A549 (cell line): ENCODE results near the gene TMEM40. TPM values are rescaled to one million over a fixed set of nuclear protein-coding genes. Genes with fewer than 3 reads are reported as not detected.
A peak's percentile ranks its signal among the peaks of the same experiment; 100 is the strongest.

ENCODE experiments used
- ATAC-seq, 2 experiments: fragments of 200-7000 bp in 1 of 2; fragments of >200 bp in 1 of 2; cut with Nextera tagmentation in 1 of 2; cut with Tn5 transposase in 1 of 2; 3 replicates each; pipeline versions ENCODE4 v1.8.0 to v1.9.1; 2018 to 2020; ENCODE audit warnings: mild to moderate bottlenecking in 1 of 2, moderate library complexity in 1 of 2
- CTCF ChIA-PET: fragments of 300-600 bp; sonication (Branson Sonifier 250); formaldehyde crosslinking; extraction: SDS; loops from one replicate; lab custom pipeline; 2021; ENCODE audit warnings: antibody characterized with exemption, inconsistent platforms; lab: Yijun Ruan, JAX
- POLR2A ChIA-PET: fragments of 350-600 bp; formaldehyde crosslinking; extraction: SDS; loops from one replicate; lab custom pipeline; 2021; ENCODE audit warnings: antibody characterized with exemption, inconsistent platforms; lab: Yijun Ruan, JAX
- DNase-seq, 2 experiments: peaks; one replicate each; pipeline versions ENCODE4 v3.0.0 to v3.0.0-alpha.2; 2011 to 2016; ENCODE audit warnings: low read depth in 1 of 2, low spot score in 1 of 2
- FAIRE-seq: peaks from 2 replicates; lab custom pipeline; 2011; peaks lifted over from hg19 to GRCh38; lab: Jason Lieb, UNC
- H3K27ac ChIP-seq, 2 experiments: fragments of >200 bp; sonication (Bioruptor Twin); formaldehyde crosslinking; 3 replicates each; pipeline ENCODE4 v1.5.1; 2016 to 2017
- H3K4me1 ChIP-seq: fragments of >200 bp; sonication (Bioruptor Twin); formaldehyde crosslinking; 3 replicates; pipeline ENCODE4 v1.6.1; 2016
- H3K4me2 ChIP-seq: fragments of >200 bp; sonication (Bioruptor Twin); formaldehyde crosslinking; 3 replicates; pipeline ENCODE4 v1.6.1; 2016
- H3K4me3 ChIP-seq: fragments of >200 bp; sonication (Bioruptor Twin); formaldehyde crosslinking; 3 replicates; pipeline ENCODE4 v1.5.1; 2016
- H3K9me3 ChIP-seq: fragments of >200 bp; sonication (Bioruptor Twin); formaldehyde crosslinking; 3 replicates; pipeline ENCODE4 v1.6.1; 2016
- EHF ChIP-seq: fragments of 250-450 bp; sonication (Bioruptor Pico); IDR thresholded peaks from 2 replicates; pipeline ENCODE4 v1.5.0; 2020; ENCODE audit warnings: mild to moderate bottlenecking
- HES2 ChIP-seq: fragments of >200 bp; sonication (Bioruptor Twin); formaldehyde crosslinking; IDR thresholded peaks from 2 replicates; pipeline ENCODE4 v1.6.1; 2016
- HEYL ChIP-seq: fragments of 250-450 bp; sonication (Bioruptor Pico); IDR thresholded peaks from 2 replicates; pipeline ENCODE4 v1.8.0; 2021; ENCODE audit warnings: mild to moderate bottlenecking, moderate library complexity
- HOXA7 ChIP-seq: fragments of 250-450 bp; sonication (Bioruptor Pico); IDR thresholded peaks from 2 replicates; pipeline ENCODE4 v1.5.0; 2020; ENCODE audit warnings: mild to moderate bottlenecking, moderate library complexity
- HOXB13 ChIP-seq: fragments of 250-450 bp; sonication (Bioruptor Pico); IDR thresholded peaks from 2 replicates; pipeline ENCODE4 v1.5.0; 2020; ENCODE audit warnings: low read depth, mild to moderate bottlenecking, moderate library complexity
- HOXB5 ChIP-seq: fragments of 250-450 bp; sonication (Bioruptor Pico); IDR thresholded peaks from 2 replicates; pipeline ENCODE4 v1.5.0; 2020; ENCODE audit warnings: mild to moderate bottlenecking, moderate library complexity
- JUN ChIP-seq, 2 experiments: fragments of >200 bp; sonication (Bioruptor Twin); formaldehyde crosslinking; IDR thresholded peaks; 2 replicates in 1 of 2; 3 replicates in 1 of 2; pipeline ENCODE4 v1.6.1; 2016 to 2017
- JUNB ChIP-seq: fragments of >200 bp; sonication (Bioruptor Twin); formaldehyde crosslinking; IDR thresholded peaks from 2 replicates; pipeline ENCODE4 v1.6.1; 2016
- MAFK ChIP-seq: fragments of 450-650 bp; IDR thresholded peaks from 2 replicates; pipeline ENCODE4 v1.6.1; 2014; ENCODE audit not compliant: partially characterized antibody
- NPAS2 ChIP-seq: fragments of 250-450 bp; sonication (Bioruptor Pico); IDR thresholded peaks from 2 replicates; pipeline ENCODE4 v1.8.0; 2022; ENCODE audit warnings: mild to moderate bottlenecking, moderate library complexity, borderline replicate concordance
- NR3C1 ChIP-seq: fragments of >200 bp; sonication (Bioruptor Twin); formaldehyde crosslinking; IDR thresholded peaks from 3 replicates; pipeline ENCODE4 v1.6.1; 2017
- PBX3 ChIP-seq: IDR thresholded peaks from 2 replicates; pipeline ENCODE4 v1.6.1; 2012
- POLR2AphosphoS2 ChIP-seq: conservative IDR thresholded peaks from 2 replicates; pipeline ENCODE4 v1.6.1; 2012; ENCODE audit warnings: low read length, improper control_type of control experiment, inconsistent platforms
- RCOR1 ChIP-seq: fragments of 150-350 bp; IDR thresholded peaks from 2 replicates; pipeline ENCODE4 v1.6.1; 2014; ENCODE audit warnings: antibody characterized with exemption, low read length, low read depth
- SMC3 ChIP-seq: fragments of >200 bp; sonication (Bioruptor Twin); formaldehyde crosslinking; IDR thresholded peaks from 3 replicates; pipeline ENCODE4 v1.6.1; 2018; ENCODE audit warnings: inconsistent platforms
- WGBS: methylation state at CpG from one replicate; pipeline ENCODE4 v1.1.6; 2017; ENCODE audit errors: missing lambda C conversion rate; 5-methylcytosine and 5-hydroxymethylcytosine counted together
- polyA plus RNA-seq, 4 experiments: library from polyadenylated mRNA; depleted of rRNA in 3 of 4; stranded (reverse); fragments of >200 nt; fragmentation: RNase III in 1 of 4; extraction: RNeasy Plus Mini Kit Qiagen cat#74134 plus additional on column Dnase treatment in 1 of 4; gene quantifications; 2 replicates in 3 of 4; 3 replicates in 1 of 4; pipeline ENCODE4 v1.2.3, GENCODE V29; 2011 to 2017

The TMEM40 gene
- polyA plus RNA-seq, 2 of the 4 experiments (the other 2 are of a cell fraction), result 0.13 to 0.18 TPM

GRCh38 chr3:12737833-12738232 is 21.2 kb downstream of the TMEM40 start:
- FAIRE-seq, result no peak

GRCh38 chr3:12737319-12737718 is 21.7 kb downstream of the TMEM40 start:
- ATAC-seq, result no peak

More at GRCh38 chr3:12737833-12738232, 21.2 kb downstream of the TMEM40 start:
- TF ChIP-seq MAFK (no peak), HOXA7 (CRISPR knock-in tag) (no peak), PBX3 (no peak), HES2 (no peak), POLR2AphosphoS2 (no peak)
- H3K4me1 ChIP-seq, result no peaks in the 10 kb centered on the region
- no peak; a peak in 1 of 6 replicates for ATAC-seq
- no peak for DNase-seq
- WGBS, result 58% methylated on average over 6 of the region's 6 CpGs
- no peak overlapping the region for H3K4me3 ChIP-seq
- no peaks in the 10 kb centered on the region for H3K9me3 ChIP-seq
- ChIA-PET POLR2A (no interaction called here), CTCF (interaction anchor here (2.2 kb wide), 1 partner anchor 18 kb away, joined by 8 read pairs; no protein-coding TSS in a partner anchor)
- no peak overlapping the region for H3K4me2 ChIP-seq
- H3K27ac ChIP-seq, result no peak overlapping the region

GRCh38 chr3:12734960-12735359 is 24.1 kb downstream of the TMEM40 start:
- ChIA-PET CTCF (interaction anchor here (1.6 to 2.2 kb wide), 2 partner anchors 10 to 19 kb away, joined by 4 to 6 read pairs; no protein-coding TSS in a partner anchor), POLR2A (no interaction called here)
- FAIRE-seq (no peak), ATAC-seq (no peak), DNase-seq (no peak)
- TF ChIP-seq HEYL (CRISPR knock-in tag), result no peak
- TF ChIP-seq NPAS2 (CRISPR knock-in tag), result no peak
- TF ChIP-seq RCOR1, result no peak
- no peak for TF ChIP-seq JUN (IDR thresholded peaks at IDR 0.05)
- no peak for TF ChIP-seq HES2
- TF ChIP-seq JUNB, result no peak
- no peak for TF ChIP-seq HOXA7 (CRISPR knock-in tag)
- TF ChIP-seq NR3C1, result no peak
- no peak for TF ChIP-seq PBX3
- no peak for TF ChIP-seq HOXB5
- no peak overlapping the region for H3K27ac ChIP-seq
- no peak overlapping the region for H3K4me3 ChIP-seq
- H3K9me3 ChIP-seq, result no peaks in the 10 kb centered on the region
- no peak overlapping the region for H3K4me2 ChIP-seq
- H3K4me1 ChIP-seq, result no peaks in the 10 kb centered on the region
- 61% methylated on average over 4 of the region's 4 CpGs for WGBS

More at GRCh38 chr3:12737319-12737718, 21.7 kb downstream of the TMEM40 start:
- Histone ChIP-seq H3K4me3 (no peak overlapping the region), H3K4me1 (no peaks in the 10 kb centered on the region), H3K27ac (no peak overlapping the region), H3K4me2 (no peak overlapping the region), H3K9me3 (no peaks in the 10 kb centered on the region)
- ChIA-PET POLR2A (interaction anchor here (0.7 kb wide), 1 partner anchor 9 kb away, joined by 8 read pairs; no protein-coding TSS in a partner anchor), CTCF (interaction anchor here (2.2 kb wide), 1 partner anchor 17 kb away, joined by 8 read pairs; no protein-coding TSS in a partner anchor)
- FAIRE-seq, result no peak
- 54% methylated on average over 2 of the region's 2 CpGs for whole genome bisulfite sequencing
- TF ChIP-seq JUNB, result no peak
- no peak for TF ChIP-seq HOXB13 (CRISPR knock-in tag)
- no peak for TF ChIP-seq EHF (CRISPR knock-in tag)
- DNase-seq, result no peak

- TF ChIP-seq SMC3 (no peak), MAFK (peak; percentile 79)
- CTCF ChIA-PET, result interaction anchor here (0.6 to 2.2 kb wide), 2 partner anchors 8 to 184 kb away, joined by 3 to 6 read pairs; no protein-coding TSS in a partner anchor
- DNase-seq (no peak), ATAC-seq (no peak), FAIRE-seq (no peak)
- H3K9me3 ChIP-seq, result no peaks in the 10 kb centered on the region
- H3K27ac ChIP-seq, result no peak overlapping the region
- no peak overlapping the region for H3K4me3 ChIP-seq
- H3K4me2 ChIP-seq, result no peak overlapping the region
- POLR2A ChIA-PET, result no interaction called here
- H3K4me1 ChIP-seq, result no peaks in the 10 kb centered on the region
- WGBS, result 43% methylated on average over 3 of the region's 3 CpGs
These were observed 25.5 kb downstream of the TMEM40 start for GRCh38 chr3:12733566-12733965.
